SU-DHL-6 (cell line): ENCODE data around the gene TMEM43.

Experiments
- CTCF ChIP-seq: fragments of 200-600 bp; sonication (generic); IDR thresholded peaks from one replicate; pipeline ENCODE4 v1.5.1; 2017; ENCODE audit warnings: antibody characterized with exemption, mild to moderate bottlenecking, low read length, moderate library complexity; ENCODE audit not compliant: insufficient read depth, poor library complexity, severe bottlenecking
- EZH2phosphoT487 ChIP-seq: fragments of 200-600 bp; sonication (generic), shearing (Covaris generic); conservative IDR thresholded peaks from 2 replicates; pipeline ENCODE4 v1.6.1; 2018; ENCODE audit warnings: mild to moderate bottlenecking, antibody characterized with exemption, low read length, moderate library complexity, mixed read lengths

GRCh38 chr3:14147617-14148016 is 22.8 kb downstream of the TMEM43 start:
- TF ChIP-seq CTCF (no peak), EZH2phosphoT487 (no peak)
